ENCODE measurements around the gene APOBEC3G.

The APOBEC3G gene

DNA sequence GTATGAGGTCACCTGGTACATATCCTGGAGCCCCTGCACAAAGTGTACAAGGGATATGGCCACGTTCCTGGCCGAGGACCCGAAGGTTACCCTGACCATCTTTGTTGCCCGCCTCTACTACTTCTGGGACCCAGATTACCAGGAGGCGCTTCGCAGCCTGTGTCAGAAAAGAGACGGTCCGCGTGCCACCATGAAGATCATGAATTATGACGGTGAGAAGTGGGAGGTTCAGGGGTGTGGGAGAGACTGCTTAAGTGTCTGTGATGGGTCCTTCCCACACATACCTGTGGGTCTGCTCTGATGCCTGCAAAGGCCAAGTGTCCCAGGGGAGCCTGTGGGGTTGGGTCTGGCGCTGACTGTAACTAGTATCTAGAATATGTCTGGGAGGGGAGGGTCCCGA is 3.9 kb downstream of the APOBEC3G start:
- Histone ChIP-seq H3K79me2 (ENCODE audit: insufficient read depth, low read length) (no peaks in the 10 kb centered on the region), H3K9ac (ENCODE audit: low read depth, low read length) (no peak overlapping the region), H3K36me3 (ENCODE audit: insufficient read depth, low read length) (no peaks in the 10 kb centered on the region), H3K27me3 (ENCODE audit: insufficient read depth, low read length, poor library complexity) (no peaks in the 10 kb centered on the region), H3K4me3 (ENCODE audit: low read depth in 1 of 2, low read length in 2 of 2) (no peak overlapping the region), H3K27ac (ENCODE audit: low read length) (no peak overlapping the region), H2AFZ (ENCODE audit: low read depth, low read length) (no peak overlapping the region), H3K4me2 (ENCODE audit: insufficient read depth, low read length) (no peak overlapping the region), H4K20me1 (ENCODE audit: insufficient read depth, low read length) (no peaks in the 10 kb centered on the region), H3K9me3 (ENCODE audit: insufficient read depth, low read length, severe bottlenecking) (no peaks in the 10 kb centered on the region), H3K4me1 (ENCODE audit: insufficient read depth, low read length) (peaks cover 15% of the 10 kb centered on the region)
- ATAC-seq (ENCODE audit: insufficient read depth, low read depth): no peak
- TF ChIP-seq EZH2 (IDR thresholded peaks at IDR 0.05; ENCODE audit: borderline replicate concordance, low read depth, low read length, severe bottlenecking) (no peak), CTCF (IDR thresholded peaks at IDR 0.05; ENCODE audit: borderline replicate concordance, extremely low read depth, low read length, poor library complexity, severe bottlenecking) (no peak)
- DNase-seq: no peak

- Histone ChIP-seq H3K9ac (ENCODE audit: low read depth, low read length) (no peak overlapping the region), H3K27ac (ENCODE audit: low read length) (no peak overlapping the region), H3K79me2 (ENCODE audit: insufficient read depth, low read length) (no peaks in the 10 kb centered on the region), H3K27me3 (ENCODE audit: insufficient read depth, low read length, poor library complexity) (no peaks in the 10 kb centered on the region), H3K4me3 (ENCODE audit: low read depth in 1 of 2, low read length in 2 of 2) (no peak overlapping the region), H3K36me3 (ENCODE audit: insufficient read depth, low read length) (no peaks in the 10 kb centered on the region), H2AFZ (ENCODE audit: low read depth, low read length) (no peak overlapping the region), H3K4me2 (ENCODE audit: insufficient read depth, low read length) (no peak overlapping the region), H3K4me1 (ENCODE audit: insufficient read depth, low read length) (peaks cover 15% of the 10 kb centered on the region), H3K9me3 (ENCODE audit: insufficient read depth, low read length, severe bottlenecking) (no peaks in the 10 kb centered on the region), H4K20me1 (ENCODE audit: insufficient read depth, low read length) (no peaks in the 10 kb centered on the region)
- ATAC-seq (ENCODE audit: insufficient read depth, low read depth) (no peak), DNase-seq (no peak)
- no peak for TF ChIP-seq EZH2 (IDR thresholded peaks at IDR 0.05; ENCODE audit: borderline replicate concordance, low read depth, low read length, severe bottlenecking)
Measured at GRCh38 chr22:39081598-39081997, 4.5 kb downstream of the APOBEC3G start.

GRCh38 chr22:39083212-39084165 is 6.4 kb downstream of the APOBEC3G start:
- Histone ChIP-seq H3K27ac (ENCODE audit: low read length) (no peak overlapping the region), H3K4me2 (ENCODE audit: insufficient read depth, low read length) (no peak overlapping the region), H3K79me2 (ENCODE audit: insufficient read depth, low read length) (no peaks in the 10 kb centered on the region), H3K36me3 (ENCODE audit: insufficient read depth, low read length) (no peaks in the 10 kb centered on the region), H3K9ac (ENCODE audit: low read depth, low read length) (no peak overlapping the region), H2AFZ (ENCODE audit: low read depth, low read length) (no peak overlapping the region), H3K4me3 (ENCODE audit: low read depth in 1 of 2, low read length in 2 of 2) (no peak overlapping the region), H3K4me1 (ENCODE audit: insufficient read depth, low read length) (0 out of 2 replicates have a peak, but pooled peaks cover under 1% of the 10 kb centered on the region), H3K27me3 (ENCODE audit: insufficient read depth, low read length, poor library complexity) (no peaks in the 10 kb centered on the region), H3K9me3 (ENCODE audit: insufficient read depth, low read length, severe bottlenecking) (no peaks in the 10 kb centered on the region), H4K20me1 (ENCODE audit: insufficient read depth, low read length) (no peaks in the 10 kb centered on the region)
- ATAC-seq (ENCODE audit: insufficient read depth, low read depth): no peak
- no peak for TF ChIP-seq CTCF (IDR thresholded peaks at IDR 0.05; ENCODE audit: borderline replicate concordance, extremely low read depth, low read length, poor library complexity, severe bottlenecking)
- no peak for TF ChIP-seq EZH2 (IDR thresholded peaks at IDR 0.05; ENCODE audit: borderline replicate concordance, low read depth, low read length, severe bottlenecking)
- no peak for DNase-seq

- Histone ChIP-seq H3K36me3 (ENCODE audit: insufficient read depth, low read length) (no peaks in the 10 kb centered on the region), H3K4me1 (ENCODE audit: insufficient read depth, low read length) (peaks cover 2% of the 10 kb centered on the region; the same call in 1 of the 2 replicates), H3K9me3 (ENCODE audit: insufficient read depth, low read length, severe bottlenecking) (no peaks in the 10 kb centered on the region), H2AFZ (ENCODE audit: low read depth, low read length) (no peak overlapping the region), H3K9ac (ENCODE audit: low read depth, low read length) (no peak overlapping the region), H3K79me2 (ENCODE audit: insufficient read depth, low read length) (no peaks in the 10 kb centered on the region), H3K27me3 (ENCODE audit: insufficient read depth, low read length, poor library complexity) (no peaks in the 10 kb centered on the region), H3K27ac (ENCODE audit: low read length) (no peak overlapping the region), H4K20me1 (ENCODE audit: insufficient read depth, low read length) (no peaks in the 10 kb centered on the region), H3K4me3 (ENCODE audit: low read depth in 1 of 2, low read length in 2 of 2) (no peak overlapping the region), H3K4me2 (ENCODE audit: insufficient read depth, low read length) (no peak overlapping the region)
- TF ChIP-seq CTCF (IDR thresholded peaks at IDR 0.05; ENCODE audit: borderline replicate concordance, extremely low read depth, low read length, poor library complexity, severe bottlenecking): no peak
- no peak for TF ChIP-seq EZH2 (IDR thresholded peaks at IDR 0.05; ENCODE audit: borderline replicate concordance, low read depth, low read length, severe bottlenecking)
- no peak for ATAC-seq (ENCODE audit: insufficient read depth, low read depth)
- DNase-seq: no peak
Measured at GRCh38 chr22:39084666-39085065, 7.6 kb downstream of the APOBEC3G start.
